Adrenal gland (tissue), 12 donors: Measurements from ENCODE around the gene PI4K2A. TPM values are rescaled to one million over a fixed set of nuclear protein-coding genes. Genes with fewer than 3 reads are reported as not detected.

Experiments
- DNase-seq, 7 donors: peaks; one replicate each; pipeline ENCODE4 v3.0.0-alpha.2; 2019 to 2020
- H3K27ac ChIP-seq, 5 donors: fragments of 200-600 bp; sonication (generic) in 4 of 5; 1 replicate in 3 of 5; 2 replicates in 2 of 5; pipeline versions ENCODE4 v1.5.1 to v1.8.0; 2016 to 2020; ENCODE audit warnings: mild to moderate bottlenecking in 1 of 5
- H3K27me3 ChIP-seq: fragments of 200-600 bp; 2 replicates; pipeline ENCODE4 v1.8.0; 2021
- H3K36me3 ChIP-seq, 2 donors: fragments of 200-600 bp; replicated peaks in 1 of 2; 1 replicate in 1 of 2; 2 replicates in 1 of 2; pipeline versions ENCODE4 v1.5.1 to v1.8.0; 2018 to 2022
- H3K4me1 ChIP-seq, 2 donors: fragments of 200-600 bp; replicated peaks in 1 of 2; 1 replicate in 1 of 2; 2 replicates in 1 of 2; pipeline versions ENCODE4 v1.5.1 to v1.8.0; 2018 to 2021
- H3K4me3 ChIP-seq, 4 donors: fragments of 200-600 bp; sonication (generic) in 3 of 4; one replicate each; pipeline ENCODE4 v1.5.1; 2016 to 2018
- H3K9me3 ChIP-seq, 3 donors: fragments of 200-600 bp; sonication (generic) in 1 of 3; replicated peaks in 1 of 3; 1 replicate in 2 of 3; 2 replicates in 1 of 3; pipeline versions ENCODE4 v1.5.1 to v1.8.0; 2016 to 2021
- POLR2A ChIP-seq, 2 donors: fragments of 450-650 bp; IDR thresholded peaks; one replicate each; pipeline ENCODE4 v1.6.1; 2017; ENCODE audit warnings: antibody characterized with exemption in 2 of 2, mild to moderate bottlenecking in 2 of 2, moderate library complexity in 1 of 2
- WGBS, 4 donors: extraction: QIAGEN DNeasy Blood & Tissue Kit in 2 of 4; methylation state at CpG; one replicate each; pipeline versions ENCODE4 v1.1.5 to v1.1.7; 2013 to 2017; 5-methylcytosine and 5-hydroxymethylcytosine counted together
- intact Hi-C, 2 donors: fragments of 100-400 bp; cut with DNase I; formaldehyde crosslinking; loops; one replicate each; pipeline versions ENCODE4 v1.14.1 to v1.15.0; 2022 to 2023
- polyA plus RNA-seq, 3 donors: library from polyadenylated mRNA; stranded (reverse); fragments of 200-250 nt in 2 of 3; fragments of 350-450 nt in 1 of 3; fragmentation: Illumina TruSeq in 1 of 3; extraction: RNeasy Lipid Tissue Mini Kit (QIAGEN cat#74804) in 1 of 3; gene quantifications; one replicate each; pipeline ENCODE4 v1.2.3, GENCODE V29; 2013 to 2014
- total RNA-seq, 9 donors: library from RNA; depleted of rRNA in 4 of 9; stranded (reverse); fragments of >200 nt in 4 of 9; fragments of 120-200 nt in 1 of 9; fragmentation: NEBNext Ultra II Directional in 1 of 9; extraction: Animal tissue kit (Norgen Biotek cat#: 25700) in 1 of 9; gene quantifications; one replicate each; pipeline versions ENCODE4 v1.1.0 to v1.2.4, GENCODE V29; 2013 to 2023
- TF ChIP-seq, protein P1 (sequence below), 6 experiments: fragments of 450-650 bp in 4 of 6; fragments of 200-600 bp in 2 of 6; sonication (generic) in 1 of 6; IDR thresholded peaks; 1 replicate in 5 of 6; 2 replicates in 1 of 6; pipeline versions ENCODE4 v1.5.1 to v1.8.0; 2016 to 2021; ENCODE audit warnings: antibody characterized with exemption in 6 of 6, mild to moderate bottlenecking in 2 of 6, moderate library complexity in 1 of 6
- donor health status: healthy with polysubstance abuse.
- donor health status: Bipolar disorder and iron deficiency.
- donor health status: DM: yes; HTN: yes; CAD: no.
- donor health status: DM: no; HTN: no; CAD: no.
- donor health status: DM: no; HTN: no; CAD: no.
- donor health status: DM: yes; HTN: yes; CAD: no.

The PI4K2A gene
- total and polyA plus RNA-seq, 12 donors = 17.8 to 70.8 (median 40.9) TPM

DNA sequence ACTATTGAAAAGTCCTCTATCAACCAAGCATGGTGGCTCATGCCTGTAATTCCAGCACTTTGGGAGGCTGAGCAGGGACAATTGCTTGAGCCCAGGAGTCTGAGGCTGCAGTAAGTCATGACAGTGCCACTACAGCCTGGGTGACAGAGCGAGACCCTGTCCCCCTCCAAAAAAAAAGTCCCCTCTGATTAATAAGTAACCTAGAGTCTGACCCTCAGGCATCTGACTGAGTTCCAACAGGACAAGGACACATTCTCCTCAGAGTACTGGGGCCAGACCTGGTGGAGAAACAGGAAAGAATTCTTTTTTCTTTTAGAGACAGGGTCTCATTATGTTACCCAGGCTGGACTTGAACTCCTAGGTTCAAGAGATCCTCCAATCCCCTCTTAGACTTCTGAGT, 17.2 kb upstream of the PI4K2A start:
- WGBS, 4 donors = 70 to 83% (median 81%) methylated on average over 1 of the region's 1 CpG
- Histone ChIP-seq H3K4me1 (no peaks in the 10 kb centered on the region), H3K36me3 (no peaks in the 10 kb centered on the region), H3K27me3 (no peaks in the 10 kb centered on the region), H3K9me3 (no peaks in the 10 kb centered on the region), H3K4me3 (no peak overlapping the region), H3K27ac (no peak overlapping the region)
- intact Hi-C loops = no loop called here
- no peak for DNase-seq
- TF ChIP-seq POLR2A (IDR thresholded peaks at IDR 0.05) = no peak
- TF ChIP-seq, protein P1, sequence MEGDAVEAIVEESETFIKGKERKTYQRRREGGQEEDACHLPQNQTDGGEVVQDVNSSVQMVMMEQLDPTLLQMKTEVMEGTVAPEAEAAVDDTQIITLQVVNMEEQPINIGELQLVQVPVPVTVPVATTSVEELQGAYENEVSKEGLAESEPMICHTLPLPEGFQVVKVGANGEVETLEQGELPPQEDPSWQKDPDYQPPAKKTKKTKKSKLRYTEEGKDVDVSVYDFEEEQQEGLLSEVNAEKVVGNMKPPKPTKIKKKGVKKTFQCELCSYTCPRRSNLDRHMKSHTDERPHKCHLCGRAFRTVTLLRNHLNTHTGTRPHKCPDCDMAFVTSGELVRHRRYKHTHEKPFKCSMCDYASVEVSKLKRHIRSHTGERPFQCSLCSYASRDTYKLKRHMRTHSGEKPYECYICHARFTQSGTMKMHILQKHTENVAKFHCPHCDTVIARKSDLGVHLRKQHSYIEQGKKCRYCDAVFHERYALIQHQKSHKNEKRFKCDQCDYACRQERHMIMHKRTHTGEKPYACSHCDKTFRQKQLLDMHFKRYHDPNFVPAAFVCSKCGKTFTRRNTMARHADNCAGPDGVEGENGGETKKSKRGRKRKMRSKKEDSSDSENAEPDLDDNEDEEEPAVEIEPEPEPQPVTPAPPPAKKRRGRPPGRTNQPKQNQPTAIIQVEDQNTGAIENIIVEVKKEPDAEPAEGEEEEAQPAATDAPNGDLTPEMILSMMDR (IDR thresholded peaks at IDR 0.05) = no peak

DNA sequence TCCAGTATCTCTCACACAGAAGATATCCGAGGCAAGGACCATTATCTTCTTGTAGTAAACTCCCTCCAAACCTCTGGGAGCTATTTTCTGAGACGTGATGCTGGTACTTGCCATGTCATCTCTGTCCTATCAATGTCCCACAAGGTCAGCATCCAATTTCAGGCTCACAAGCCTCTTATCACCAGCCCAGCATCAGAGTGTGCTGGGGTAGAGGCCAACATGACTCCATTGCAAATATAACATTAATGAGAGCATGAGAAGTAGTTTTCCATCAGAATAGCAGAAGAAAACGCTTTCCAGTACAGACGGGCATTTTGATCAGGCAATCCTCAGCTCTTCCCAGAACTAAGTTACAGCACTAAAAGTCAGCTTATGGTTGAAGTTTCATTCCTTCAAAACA, 12.7 kb upstream of the PI4K2A start:
- Histone ChIP-seq H3K36me3 (no peaks in the 10 kb centered on the region), H3K4me1 (peaks cover 0 to 4% of the 10 kb centered on the region in 2 donors), H3K27me3 (no peaks in the 10 kb centered on the region), H3K9me3 (no peaks in the 10 kb centered on the region), H3K4me3 (no peak overlapping the region), H3K27ac (no peak overlapping the region)
- TF ChIP-seq, protein P1 (IDR thresholded peaks at IDR 0.05) = no peak
- no peak for TF ChIP-seq POLR2A (IDR thresholded peaks at IDR 0.05)
- DNase-seq = peak in 1 of 7 donors; percentile 29
- intact Hi-C loops = no loop called here
- WGBS, 4 donors = 55 to 78% (median 59%) methylated on average over 4 of the region's 4 CpGs

DNA sequence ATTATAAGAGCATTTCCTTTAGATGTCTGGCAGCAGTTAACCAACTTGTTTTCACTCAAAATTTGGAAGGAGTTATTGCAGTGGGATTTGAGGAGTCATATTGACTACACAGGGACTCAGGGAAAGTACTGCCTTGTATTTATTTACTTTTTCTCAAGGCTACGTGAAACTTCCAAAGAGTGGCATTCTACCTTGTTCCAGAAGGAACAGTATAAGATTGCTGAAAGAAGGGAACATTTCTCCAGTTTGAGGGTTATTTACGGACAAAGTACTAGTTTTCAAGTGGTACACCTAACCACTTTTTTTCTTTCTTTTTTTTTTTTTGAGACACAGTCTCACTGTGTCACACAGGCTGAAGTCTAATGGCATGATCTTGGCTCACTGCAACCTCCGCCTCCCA, 12.2 kb upstream of the PI4K2A start:
- TF ChIP-seq, protein P1 (IDR thresholded peaks at IDR 0.05) = no peak
- no peak for TF ChIP-seq POLR2A (IDR thresholded peaks at IDR 0.05)
- 85 to 91% (median 89%) methylated on average over 3 of the region's 3 CpGs for WGBS, 4 donors
- Histone ChIP-seq H3K9me3 (no peaks in the 10 kb centered on the region), H3K27me3 (no peaks in the 10 kb centered on the region), H3K4me3 (no peak overlapping the region), H3K27ac (no peak overlapping the region), H3K36me3 (no peaks in the 10 kb centered on the region), H3K4me1 (peaks cover 0 to 6% of the 10 kb centered on the region in 2 donors)
- intact Hi-C loops = no loop called here
- DNase-seq = no peak

DNA sequence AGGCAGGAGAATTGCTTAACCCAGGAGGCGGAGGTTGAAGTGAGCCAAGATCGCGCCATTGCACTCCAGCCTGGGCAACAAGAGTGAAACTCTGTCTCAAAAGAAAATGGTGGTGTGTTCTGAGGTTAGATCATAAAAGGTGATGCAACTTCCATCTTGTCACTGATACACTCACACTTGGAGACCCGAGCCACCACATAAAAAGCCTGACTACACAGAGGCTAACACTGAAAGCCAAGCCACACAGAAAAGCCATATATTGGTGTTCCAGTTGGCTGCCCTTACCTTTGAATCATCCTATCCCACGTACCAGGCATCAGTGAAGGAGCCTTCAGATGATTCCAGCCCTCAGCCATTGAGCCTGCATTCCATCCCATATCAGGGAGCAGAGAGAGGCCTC, 11.2 kb upstream of the PI4K2A start:
- TF ChIP-seq, protein P1 (IDR thresholded peaks at IDR 0.05) = no peak
- no peak for TF ChIP-seq POLR2A (IDR thresholded peaks at IDR 0.05)
- intact Hi-C loops = no loop called here
- H3K27ac ChIP-seq = no peak overlapping the region
- H3K4me3 ChIP-seq = no peak overlapping the region
- no peaks in the 10 kb centered on the region for H3K36me3 ChIP-seq
- WGBS, 4 donors = 93 to 100% (median 97%) methylated on average over 5 of the region's 5 CpGs
- DNase-seq = no peak
- H3K9me3 ChIP-seq = no peaks in the 10 kb centered on the region
- no peaks in the 10 kb centered on the region for H3K27me3 ChIP-seq
- peaks cover 6% of the 10 kb centered on the region in 2 donors for H3K4me1 ChIP-seq
